ENCODE results near the gene TOM1. TPM values are rescaled to one million over a fixed set of nuclear protein-coding genes. Genes with fewer than 3 reads are reported as not detected.

The TOM1 gene
- total RNA-seq, 1 experiment from 2014 or later: 22.3 TPM

GRCh38 chr22:35343664-35344550 lies 44.2 kb downstream of the TOM1 start:
- no peak overlapping the region for H4K8ac ChIP-seq (replicated peaks; ENCODE audit: insufficient read length, low read depth, low read length)
- no peak overlapping the region for H2BK12ac ChIP-seq (ENCODE audit: insufficient read length, low read depth, low read length)
- TF ChIP-seq, protein P1, sequence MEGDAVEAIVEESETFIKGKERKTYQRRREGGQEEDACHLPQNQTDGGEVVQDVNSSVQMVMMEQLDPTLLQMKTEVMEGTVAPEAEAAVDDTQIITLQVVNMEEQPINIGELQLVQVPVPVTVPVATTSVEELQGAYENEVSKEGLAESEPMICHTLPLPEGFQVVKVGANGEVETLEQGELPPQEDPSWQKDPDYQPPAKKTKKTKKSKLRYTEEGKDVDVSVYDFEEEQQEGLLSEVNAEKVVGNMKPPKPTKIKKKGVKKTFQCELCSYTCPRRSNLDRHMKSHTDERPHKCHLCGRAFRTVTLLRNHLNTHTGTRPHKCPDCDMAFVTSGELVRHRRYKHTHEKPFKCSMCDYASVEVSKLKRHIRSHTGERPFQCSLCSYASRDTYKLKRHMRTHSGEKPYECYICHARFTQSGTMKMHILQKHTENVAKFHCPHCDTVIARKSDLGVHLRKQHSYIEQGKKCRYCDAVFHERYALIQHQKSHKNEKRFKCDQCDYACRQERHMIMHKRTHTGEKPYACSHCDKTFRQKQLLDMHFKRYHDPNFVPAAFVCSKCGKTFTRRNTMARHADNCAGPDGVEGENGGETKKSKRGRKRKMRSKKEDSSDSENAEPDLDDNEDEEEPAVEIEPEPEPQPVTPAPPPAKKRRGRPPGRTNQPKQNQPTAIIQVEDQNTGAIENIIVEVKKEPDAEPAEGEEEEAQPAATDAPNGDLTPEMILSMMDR (conservative IDR thresholded peaks at IDR 0.05): no peak
- peaks cover 5 to 10% (median 7%) of the 10 kb centered on the region in 3 experiments; a peak in 4 of 7 replicates for H3K36me3 Mint-ChIP-seq (ENCODE audit: insufficient read depth in 1 of 3, low read depth in 3 of 3)
- H4K91ac ChIP-seq (ENCODE audit: insufficient read length, low read depth, low read length): no peak overlapping the region
- H2BK20ac ChIP-seq (ENCODE audit: low read depth, low read length, poor library complexity, severe bottlenecking): no peak overlapping the region
- H3K4ac ChIP-seq (ENCODE audit: low read depth, low read length): no peak overlapping the region
- no peaks in the 10 kb centered on the region for H3K4me1 Mint-ChIP-seq
- no peak overlapping the region for H2BK5ac ChIP-seq (ENCODE audit: insufficient read length, low read length)
- DNase-seq: no peak
- no peaks in the 10 kb centered on the region for H3K4me1 ChIP-seq (ENCODE audit: insufficient read depth, low read length)
- no peak overlapping the region for H3T11ph ChIP-seq (ENCODE audit: low read length)
- no peaks in the 10 kb centered on the region for H3K9me3 ChIP-seq (ENCODE audit: control insufficient read depth, low read depth, low read length)
- no peak overlapping the region for H3K9ac ChIP-seq (ENCODE audit: extremely low read depth, insufficient read length, low read length)
- no peak overlapping the region for H2AFZ ChIP-seq (ENCODE audit: low read length)
- no peaks in the 10 kb centered on the region; the same call in 1 of the 2 replicates for H3K79me2 ChIP-seq (ENCODE audit: insufficient read depth, low read length)
- H3K79me1 ChIP-seq (ENCODE audit: insufficient read depth, low read depth, low read length, poor library complexity, severe bottlenecking): no peaks in the 10 kb centered on the region
- no peak overlapping the region for H4K5ac ChIP-seq (ENCODE audit: insufficient read length, low read depth, low read length)
- H3K27ac Mint-ChIP-seq: no peak overlapping the region
- H3K4me3 Mint-ChIP-seq: no peak overlapping the region
- H3K23ac ChIP-seq (ENCODE audit: insufficient read length, low read depth, low read length): no peak overlapping the region
- no peaks in the 10 kb centered on the region for H3K27me3 Mint-ChIP-seq (ENCODE audit: low read depth)
- no peaks in the 10 kb centered on the region for H3K9me3 Mint-ChIP-seq
- H2AK5ac ChIP-seq (ENCODE audit: insufficient read length, low read length): no peak overlapping the region
- no peak overlapping the region for H3K4me2 ChIP-seq (ENCODE audit: insufficient read depth, insufficient read length, low read length)
- H3K27me3 ChIP-seq (ENCODE audit: insufficient read depth, low read length): no peaks in the 10 kb centered on the region
- H2BK120ac ChIP-seq (ENCODE audit: low read depth, low read length, poor library complexity, severe bottlenecking): no peak overlapping the region
- H2BK15ac ChIP-seq (ENCODE audit: low read depth, low read length): no peak overlapping the region
- 100% methylated on average over 1 of the region's 26 CpGs for WGBS (ENCODE audit: extremely low coverage, insufficient read length, low lambda C conversion rate)
- H3K23me2 ChIP-seq (ENCODE audit: insufficient read length, low read depth, low read length, poor library complexity, severe bottlenecking): no peaks in the 10 kb centered on the region
- no peaks in the 10 kb centered on the region for H4K20me1 ChIP-seq (ENCODE audit: control insufficient read depth, insufficient read depth, insufficient read length)
- no peak overlapping the region for H3K14ac ChIP-seq (ENCODE audit: insufficient read depth, low read length)
- no peak overlapping the region for H3K18ac ChIP-seq (ENCODE audit: insufficient read length, low read depth, low read length)
- H3K27ac ChIP-seq (ENCODE audit: insufficient read length, low read depth, low read length): no peak overlapping the region
- H3K56ac ChIP-seq (ENCODE audit: insufficient read length, low read depth, low read length): no peak overlapping the region
